GM10266 (cell line): ENCODE data around the gene UCKL1.
A peak's percentile ranks its signal among the peaks of the same experiment; 100 is the strongest.

Experiments
- DNase-seq: peaks from one replicate; pipeline ENCODE4 v3.0.0; 2012; ENCODE audit errors: extremely low spot score
- CTCF ChIP-seq: IDR thresholded peaks from 2 replicates; pipeline ENCODE4 v1.5.1; 2012; ENCODE audit warnings: mild to moderate bottlenecking, low read depth; ENCODE audit not compliant: control insufficient read depth, insufficient read depth; ENCODE audit errors: missing control alignments

The UCKL1 gene

GRCh38 chr20:63955281-63955826 lies 862 bp downstream of the UCKL1 start:
- TF ChIP-seq CTCF: peak; percentile 57
- DNase-seq: peak; percentile 77

GRCh38 chr20:63953764-63954429 lies 2.3 kb downstream of the UCKL1 start:
- no peak for TF ChIP-seq CTCF
- DNase-seq: no peak

- no peak for DNase-seq
- TF ChIP-seq CTCF: no peak
These were observed 3.4 kb downstream of the UCKL1 start for GRCh38 chr20:63952769-63953168.

- TF ChIP-seq CTCF: no peak
- no peak for DNase-seq
These were observed 4.0 kb downstream of the UCKL1 start for GRCh38 chr20:63952210-63952535.

- DNase-seq: no peak
- TF ChIP-seq CTCF: no peak
These were observed 4.6 kb downstream of the UCKL1 start for GRCh38 chr20:63951398-63952209.

GRCh38 chr20:63950701-63951397 lies 5.4 kb downstream of the UCKL1 start:
- DNase-seq: no peak
- no peak for TF ChIP-seq CTCF
